ENCODE data around the gene NUDT3.

Gene NUDT3

GRCh38 chr6:34323300-34323699 is 69.2 kb downstream of the NUDT3 start:
- no peak overlapping the region for H3K9ac ChIP-seq
- peaks cover 0 to 5% (median 0%) of the 10 kb centered on the region in 11 experiments; a peak in 4 of 22 replicates for H3K9me3 ChIP-seq (replicated peaks in 1 of 11)
- no peak overlapping the region for H3K27ac ChIP-seq
- peaks cover 22 to 82% (median 51%) of the 10 kb centered on the region in 11 experiments for H3K36me3 ChIP-seq
- no peak overlapping the region for H3K4me2 ChIP-seq
- no peak overlapping the region for H3K4me3 ChIP-seq
- TF ChIP-seq Cebpa-rat (IDR thresholded peaks at IDR 0.05), result no peak
- H4K20me1 ChIP-seq, result peaks cover 0 to 36% (median 17%) of the 10 kb centered on the region in 11 experiments; a peak in 12 of 22 replicates
- H3K27me3 ChIP-seq, result no peaks in the 10 kb centered on the region
- peaks cover 36 to 45% (median 38%) of the 10 kb centered on the region in 10 experiments for H3K4me1 ChIP-seq

GRCh38 chr6:34322732-34323131 is 69.7 kb downstream of the NUDT3 start:
- no peaks in the 10 kb centered on the region for H3K27me3 ChIP-seq
- H3K9ac ChIP-seq, result no peak overlapping the region
- no peak overlapping the region for H3K27ac ChIP-seq
- H3K36me3 ChIP-seq, result peaks cover 17 to 76% (median 46%) of the 10 kb centered on the region in 11 experiments
- no peak overlapping the region for H3K4me3 ChIP-seq
- peak overlapping the region in 7 of 11 experiments; percentile 13 to 44 (median 27); a peak in 5 of 22 replicates for H3K4me2 ChIP-seq
- H3K9me3 ChIP-seq (replicated peaks in 1 of 11), result peaks cover 0 to 5% (median 0%) of the 10 kb centered on the region in 11 experiments; a peak in 4 of 22 replicates
- H4K20me1 ChIP-seq, result peaks cover 0 to 30% (median 16%) of the 10 kb centered on the region in 11 experiments; a peak in 12 of 22 replicates
- no peak for TF ChIP-seq Cebpa-rat (IDR thresholded peaks at IDR 0.05)
- peaks cover 41 to 50% (median 44%) of the 10 kb centered on the region in 10 experiments for H3K4me1 ChIP-seq

GRCh38 chr6:34321821-34322220 is 70.6 kb downstream of the NUDT3 start:
- peaks cover 0 to 24% (median 9%) of the 10 kb centered on the region in 11 experiments; a peak in 12 of 22 replicates for H4K20me1 ChIP-seq
- H3K9me3 ChIP-seq (replicated peaks in 1 of 11), result peaks cover 0 to 5% (median 0%) of the 10 kb centered on the region in 11 experiments; a peak in 4 of 22 replicates
- H3K4me2 ChIP-seq, result peak overlapping the region in 10 of 11 experiments; percentile 2 to 40 (median 23); a peak in 9 of 22 replicates
- H3K27me3 ChIP-seq, result no peaks in the 10 kb centered on the region
- H3K4me3 ChIP-seq, result no peak overlapping the region
- H3K36me3 ChIP-seq, result peaks cover 11 to 67% (median 38%) of the 10 kb centered on the region in 11 experiments
- H3K27ac ChIP-seq, result no peak overlapping the region
- H3K9ac ChIP-seq, result no peak overlapping the region
- no peak for TF ChIP-seq Cebpa-rat (IDR thresholded peaks at IDR 0.05)
- peaks cover 50 to 60% (median 53%) of the 10 kb centered on the region in 10 experiments for H3K4me1 ChIP-seq

GRCh38 chr6:34319471-34319885 is 73.0 kb downstream of the NUDT3 start:
- Histone ChIP-seq H3K4me1 (peaks cover 73 to 83% (median 76%) of the 10 kb centered on the region in 10 experiments), H3K4me2 (peak overlapping the region; percentile 77 to 92 (median 85))

GRCh38 chr6:34318499-34319470 is 73.7 kb downstream of the NUDT3 start:
- Histone ChIP-seq H4K20me1 (peaks cover 0 to 9% (median 0%) of the 10 kb centered on the region in 11 experiments; a peak in 6 of 22 replicates), H3K27ac (peak overlapping the region; percentile 77 to 97 (median 84)), H3K9me3 (replicated peaks in 1 of 11) (peaks cover 0 to 5% (median 0%) of the 10 kb centered on the region in 11 experiments; a peak in 4 of 22 replicates), H3K4me1 (peaks cover 77 to 90% (median 83%) of the 10 kb centered on the region in 10 experiments), H3K4me3 (peak overlapping the region in 5 of 10 experiments; percentile 10 to 44 (median 30); a peak in 5 of 20 replicates), H3K9ac (peak overlapping the region; percentile 33 to 79 (median 65); a peak in 19 of 22 replicates), H3K27me3 (no peaks in the 10 kb centered on the region), H3K4me2 (peak overlapping the region; percentile 77 to 92 (median 85)), H3K36me3 (peaks cover 7 to 44% (median 24%) of the 10 kb centered on the region in 11 experiments; a peak in 21 of 22 replicates)
- TF ChIP-seq Cebpa-rat (IDR thresholded peaks at IDR 0.05), result no peak

More at GRCh38 chr6:34319471-34319885, 73.0 kb downstream of the NUDT3 start:
- Histone ChIP-seq H3K4me3 (no peak overlapping the region), H3K9me3 (replicated peaks in 1 of 11) (peaks cover 0 to 5% (median 0%) of the 10 kb centered on the region in 11 experiments; a peak in 4 of 22 replicates), H4K20me1 (peaks cover 0 to 13% (median 0%) of the 10 kb centered on the region in 11 experiments; a peak in 7 of 22 replicates), H3K36me3 (peaks cover 7 to 47% (median 31%) of the 10 kb centered on the region in 11 experiments; a peak in 21 of 22 replicates), H3K27me3 (no peaks in the 10 kb centered on the region), H3K9ac (peak overlapping the region in 9 of 11 experiments; percentile 31 to 68 (median 48); a peak in 9 of 22 replicates), H3K27ac (peak overlapping the region; percentile 77 to 97 (median 84); a peak in 21 of 22 replicates)
- no peak for TF ChIP-seq Cebpa-rat (IDR thresholded peaks at IDR 0.05)

- peaks cover 0 to 9% (median 0%) of the 10 kb centered on the region in 11 experiments; a peak in 5 of 22 replicates for H4K20me1 ChIP-seq
- peaks cover 0 to 3% (median 0%) of the 10 kb centered on the region in 11 experiments; a peak in 2 of 22 replicates for H3K9me3 ChIP-seq (replicated peaks in 1 of 11)
- peak overlapping the region in 6 of 10 experiments; percentile 6 to 44 (median 28); a peak in 8 of 20 replicates for H3K4me3 ChIP-seq
- H3K27ac ChIP-seq, result peak overlapping the region; percentile 77 to 97 (median 84); a peak in 21 of 22 replicates
- H3K4me2 ChIP-seq, result peak overlapping the region; percentile 77 to 92 (median 85)
- H3K9ac ChIP-seq, result peak overlapping the region in 10 of 11 experiments; percentile 36 to 84 (median 68); a peak in 18 of 22 replicates
- no peaks in the 10 kb centered on the region for H3K27me3 ChIP-seq
- H3K4me1 ChIP-seq, result peaks cover 82 to 93% (median 90%) of the 10 kb centered on the region in 10 experiments
- no peak for TF ChIP-seq Cebpa-rat (IDR thresholded peaks at IDR 0.05)
- peaks cover 7 to 42% (median 22%) of the 10 kb centered on the region in 11 experiments for H3K36me3 ChIP-seq
Observed at GRCh38 chr6:34317882-34318498, 74.5 kb downstream of the NUDT3 start.

- Histone ChIP-seq H3K27me3 (no peaks in the 10 kb centered on the region), H3K4me3 (peak overlapping the region in 4 of 10 experiments; percentile 5 to 44 (median 35); a peak in 6 of 20 replicates), H4K20me1 (peaks cover 0 to 10% (median 0%) of the 10 kb centered on the region in 11 experiments; a peak in 5 of 22 replicates), H3K9ac (peak overlapping the region; percentile 43 to 88 (median 68); a peak in 17 of 22 replicates), H3K9me3 (replicated peaks in 1 of 11) (no peaks in the 10 kb centered on the region; a peak in 1 of 22 replicates), H3K36me3 (peaks cover 3 to 41% (median 26%) of the 10 kb centered on the region in 11 experiments; a peak in 17 of 22 replicates), H3K27ac (peak overlapping the region; percentile 77 to 97 (median 84); a peak in 21 of 22 replicates), H3K4me2 (peak overlapping the region; percentile 77 to 92 (median 85)), H3K4me1 (peaks cover 79 to 94% (median 89%) of the 10 kb centered on the region in 10 experiments)
- no peak for TF ChIP-seq Cebpa-rat (IDR thresholded peaks at IDR 0.05)
Observed at GRCh38 chr6:34317172-34317477, 75.3 kb downstream of the NUDT3 start.
